Suprapubic skin (tissue), 4 donors: ENCODE results near the gene SHCBP1L. TPM values are rescaled to one million over a fixed set of nuclear protein-coding genes. Genes with fewer than 3 reads are reported as not detected.

ENCODE experiments used
- DNase-seq, 2 donors: peaks; one replicate each; pipeline ENCODE4 v3.0.0-alpha.2; 2019; ENCODE audit warnings: low spot score in 2 of 2
- H3K27ac ChIP-seq: fragments of 200-600 bp; sonication (generic); one replicate; pipeline ENCODE4 v1.5.1; 2019
- H3K27me3 ChIP-seq: fragments of 200-600 bp; sonication (generic); one replicate; pipeline ENCODE4 v1.5.1; 2019
- H3K36me3 ChIP-seq: fragments of 200-600 bp; sonication (generic); one replicate; pipeline ENCODE4 v1.5.1; 2019
- H3K4me1 ChIP-seq: fragments of 200-600 bp; sonication (generic); one replicate; pipeline ENCODE4 v1.5.1; 2019
- H3K4me3 ChIP-seq: fragments of 200-600 bp; sonication (generic); one replicate; pipeline ENCODE4 v1.5.1; 2019; ENCODE audit warnings: mild to moderate bottlenecking
- H3K9me3 ChIP-seq: fragments of 200-600 bp; sonication (generic); one replicate; pipeline ENCODE4 v1.5.1; 2019
- EP300 ChIP-seq: sonication (generic); formaldehyde crosslinking; IDR thresholded peaks from one replicate; pipeline ENCODE4 v1.6.1; 2017; ENCODE audit warnings: antibody characterized with exemption
- POLR2A ChIP-seq, 2 donors: fragments of 450-650 bp; IDR thresholded peaks; one replicate each; pipeline ENCODE4 v1.6.1; 2017; ENCODE audit warnings: antibody characterized with exemption in 2 of 2, mild to moderate bottlenecking in 2 of 2, moderate library complexity in 2 of 2
- POLR2AphosphoS5 ChIP-seq, 3 donors: sonication (generic); formaldehyde crosslinking; IDR thresholded peaks; one replicate each; pipeline ENCODE4 v1.6.1; 2017; ENCODE audit warnings: antibody characterized with exemption in 3 of 3
- WGBS: methylation state at CpG from one replicate; pipeline ENCODE4 v1.1.5; 2018; 5-methylcytosine and 5-hydroxymethylcytosine counted together
- total RNA-seq, 4 donors: library from RNA; depleted of rRNA; stranded (reverse); fragments of >200 nt; gene quantifications; one replicate each; pipeline ENCODE4 v1.1.0, GENCODE V29; 2016
- TF ChIP-seq, protein P1 (sequence below), 2 donors: fragments of 200-600 bp in 1 of 2; fragments of 450-650 bp in 1 of 2; sonication (generic) in 1 of 2; IDR thresholded peaks; one replicate each; pipeline ENCODE4 v1.5.1; 2016 to 2019; ENCODE audit warnings: antibody characterized with exemption in 2 of 2, mild to moderate bottlenecking in 1 of 2, moderate library complexity in 1 of 2

Gene SHCBP1L
- total RNA-seq, 4 donors from 2014 or later, result not detected

GRCh38 chr1:182930985-182931384 lies 22.0 kb downstream of the SHCBP1L start:
- TF ChIP-seq POLR2AphosphoS5 (IDR thresholded peaks at IDR 0.05) (no peak), POLR2A (IDR thresholded peaks at IDR 0.05) (no peak), EP300 (no peak)
- TF ChIP-seq, protein P1, sequence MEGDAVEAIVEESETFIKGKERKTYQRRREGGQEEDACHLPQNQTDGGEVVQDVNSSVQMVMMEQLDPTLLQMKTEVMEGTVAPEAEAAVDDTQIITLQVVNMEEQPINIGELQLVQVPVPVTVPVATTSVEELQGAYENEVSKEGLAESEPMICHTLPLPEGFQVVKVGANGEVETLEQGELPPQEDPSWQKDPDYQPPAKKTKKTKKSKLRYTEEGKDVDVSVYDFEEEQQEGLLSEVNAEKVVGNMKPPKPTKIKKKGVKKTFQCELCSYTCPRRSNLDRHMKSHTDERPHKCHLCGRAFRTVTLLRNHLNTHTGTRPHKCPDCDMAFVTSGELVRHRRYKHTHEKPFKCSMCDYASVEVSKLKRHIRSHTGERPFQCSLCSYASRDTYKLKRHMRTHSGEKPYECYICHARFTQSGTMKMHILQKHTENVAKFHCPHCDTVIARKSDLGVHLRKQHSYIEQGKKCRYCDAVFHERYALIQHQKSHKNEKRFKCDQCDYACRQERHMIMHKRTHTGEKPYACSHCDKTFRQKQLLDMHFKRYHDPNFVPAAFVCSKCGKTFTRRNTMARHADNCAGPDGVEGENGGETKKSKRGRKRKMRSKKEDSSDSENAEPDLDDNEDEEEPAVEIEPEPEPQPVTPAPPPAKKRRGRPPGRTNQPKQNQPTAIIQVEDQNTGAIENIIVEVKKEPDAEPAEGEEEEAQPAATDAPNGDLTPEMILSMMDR (IDR thresholded peaks at IDR 0.05), result no peak
- WGBS, result 80% methylated on average over 1 of the region's 1 CpG
- Histone ChIP-seq H3K4me3 (no peak overlapping the region), H3K27me3 (peaks cover 4% of the 10 kb centered on the region), H3K36me3 (no peaks in the 10 kb centered on the region), H3K9me3 (no peaks in the 10 kb centered on the region), H3K27ac (no peak overlapping the region), H3K4me1 (no peaks in the 10 kb centered on the region)
- no peak for DNase-seq

- no peak overlapping the region for H3K4me3 ChIP-seq
- 89% methylated on average over 1 of the region's 1 CpG for WGBS
- H3K9me3 ChIP-seq, result no peaks in the 10 kb centered on the region
- H3K36me3 ChIP-seq, result no peaks in the 10 kb centered on the region
- TF ChIP-seq EP300 (no peak), POLR2A (IDR thresholded peaks at IDR 0.05) (no peak), POLR2AphosphoS5 (IDR thresholded peaks at IDR 0.05) (no peak)
- TF ChIP-seq, protein P1 (IDR thresholded peaks at IDR 0.05), result no peak
- H3K27ac ChIP-seq, result no peak overlapping the region
- no peak for DNase-seq
- no peaks in the 10 kb centered on the region for H3K4me1 ChIP-seq
- H3K27me3 ChIP-seq, result peaks cover 4% of the 10 kb centered on the region
These were observed 25.1 kb downstream of the SHCBP1L start for GRCh38 chr1:182927693-182928433.

DNA sequence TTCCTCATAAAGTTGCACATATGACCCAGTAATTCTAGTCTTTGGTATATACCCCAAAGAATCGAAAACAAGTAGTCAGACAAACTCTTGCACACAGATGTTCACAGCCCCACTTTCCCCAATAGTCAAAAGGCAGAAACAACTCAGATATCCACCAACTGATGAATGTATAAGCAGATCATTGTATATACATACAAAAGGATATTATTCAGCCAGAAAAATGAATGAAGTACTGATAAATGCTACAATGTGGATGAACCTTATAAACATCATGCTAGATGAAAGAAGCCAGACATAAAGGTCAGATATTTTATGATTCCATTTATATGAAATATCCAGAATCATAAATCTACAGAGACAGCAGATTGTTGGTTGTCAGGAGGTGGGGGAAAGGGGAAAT lies 27.3 kb downstream of the SHCBP1L start:
- no peak for DNase-seq
- TF ChIP-seq EP300, result no peak
- TF ChIP-seq, protein P1 (IDR thresholded peaks at IDR 0.05), result no peak
- no peak for TF ChIP-seq POLR2A (IDR thresholded peaks at IDR 0.05)
- TF ChIP-seq POLR2AphosphoS5 (IDR thresholded peaks at IDR 0.05), result no peak
- 76% methylated on average over 1 of the region's 1 CpG for WGBS

DNA sequence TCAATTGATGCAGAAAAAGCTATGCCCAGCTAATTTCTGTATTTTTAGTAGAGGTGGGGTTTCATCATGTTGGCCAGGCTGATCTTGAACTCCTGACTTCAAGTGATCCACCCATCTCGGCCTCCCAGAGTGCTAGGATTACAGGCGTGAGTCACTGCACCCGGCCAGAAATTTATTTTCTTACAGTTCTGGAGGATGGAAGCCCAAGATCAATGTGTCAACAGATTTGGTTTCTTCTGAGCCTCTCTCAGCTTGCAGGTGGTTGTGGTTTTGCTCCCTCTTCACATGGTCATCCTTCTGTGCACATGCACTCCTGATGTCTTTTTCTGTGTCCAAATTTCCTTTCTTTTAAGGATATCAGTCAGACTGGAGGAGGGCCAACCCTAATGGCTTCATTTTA lies 35.6 kb downstream of the SHCBP1L start:
- Histone ChIP-seq H3K27ac (no peak overlapping the region), H3K9me3 (peaks cover 6% of the 10 kb centered on the region), H3K4me3 (no peak overlapping the region), H3K36me3 (no peaks in the 10 kb centered on the region), H3K4me1 (no peaks in the 10 kb centered on the region), H3K27me3 (peaks cover 4% of the 10 kb centered on the region)
- TF ChIP-seq, protein P1 (IDR thresholded peaks at IDR 0.05), result no peak
- TF ChIP-seq EP300 (no peak), POLR2AphosphoS5 (IDR thresholded peaks at IDR 0.05) (no peak), POLR2A (IDR thresholded peaks at IDR 0.05) (no peak)
- WGBS, result 77% methylated on average over 3 of the region's 3 CpGs
- DNase-seq, result no peak

More for the DNA sequence above, 27.3 kb downstream of the SHCBP1L start:
- Histone ChIP-seq H3K9me3 (no peaks in the 10 kb centered on the region), H3K4me1 (no peaks in the 10 kb centered on the region), H3K27me3 (peaks cover 4% of the 10 kb centered on the region), H3K36me3 (no peaks in the 10 kb centered on the region), H3K27ac (no peak overlapping the region), H3K4me3 (no peak overlapping the region)

DNA sequence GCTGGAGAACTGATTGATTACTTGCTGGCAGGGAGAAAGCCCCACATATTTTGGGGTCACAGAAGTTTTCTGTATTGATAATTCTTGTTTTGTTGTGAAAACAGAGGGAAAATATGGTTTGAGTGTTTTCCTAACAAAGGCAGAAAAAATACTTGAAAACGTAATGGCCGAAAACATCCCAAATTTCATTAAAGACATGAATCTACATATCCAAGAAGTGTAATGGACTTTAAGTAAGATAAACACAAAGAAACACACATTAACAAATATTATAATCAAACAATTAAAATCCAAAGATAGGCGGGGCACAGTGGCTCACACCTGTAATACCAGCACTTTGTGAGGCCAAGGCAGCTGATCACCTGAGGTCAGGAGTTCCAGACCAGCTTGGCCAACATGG lies 39.6 kb downstream of the SHCBP1L start:
- Histone ChIP-seq H3K9me3 (peaks cover 6% of the 10 kb centered on the region), H3K27me3 (no peaks in the 10 kb centered on the region), H3K4me3 (no peak overlapping the region), H3K36me3 (no peaks in the 10 kb centered on the region), H3K27ac (no peak overlapping the region), H3K4me1 (no peaks in the 10 kb centered on the region)
- 96% methylated on average over 3 of the region's 3 CpGs for WGBS
- DNase-seq, result no peak
- TF ChIP-seq EP300, result no peak
- TF ChIP-seq, protein P1 (IDR thresholded peaks at IDR 0.05), result no peak
- TF ChIP-seq POLR2A (IDR thresholded peaks at IDR 0.05), result no peak
- TF ChIP-seq POLR2AphosphoS5 (IDR thresholded peaks at IDR 0.05), result no peak
